Measurements from ENCODE around the gene CDCP1. TPM values are rescaled to one million over a fixed set of nuclear protein-coding genes. Genes with fewer than 3 reads are reported as not detected.

The CDCP1 gene
- total RNA-seq, 1 donor from 2014 or later = under 0.01 TPM

GRCh38 chr3:45139372-45140140, 6.6 kb downstream of the CDCP1 start:
- DNase-seq (ENCODE audit: low read depth in 2 of 2) = no peak

- no peak for DNase-seq (ENCODE audit: low read depth in 2 of 2)
Observed at GRCh38 chr3:45137656-45138181, 8.5 kb downstream of the CDCP1 start.

GRCh38 chr3:45135959-45136358, 10.2 kb downstream of the CDCP1 start:
- no peak for DNase-seq (ENCODE audit: low read depth in 2 of 2)

GRCh38 chr3:45134758-45135521, 11.2 kb downstream of the CDCP1 start:
- no peak for DNase-seq (ENCODE audit: low read depth in 2 of 2)

- no peak for DNase-seq (ENCODE audit: low read depth in 2 of 2)
Observed at GRCh38 chr3:45132568-45133211, 13.5 kb downstream of the CDCP1 start.

GRCh38 chr3:45131201-45131600, 15.0 kb downstream of the CDCP1 start:
- DNase-seq (ENCODE audit: low read depth in 2 of 2) = no peak

- DNase-seq (ENCODE audit: low read depth in 2 of 2) = no peak
Observed at GRCh38 chr3:45130476-45130875, 15.7 kb downstream of the CDCP1 start.

GRCh38 chr3:45128950-45129349, 17.2 kb downstream of the CDCP1 start:
- DNase-seq (ENCODE audit: low read depth in 2 of 2) = no peak

- no peak for DNase-seq (ENCODE audit: low read depth in 2 of 2)
Observed at GRCh38 chr3:45127130-45127822, 18.9 kb downstream of the CDCP1 start.

GRCh38 chr3:45126730-45127129, 19.4 kb downstream of the CDCP1 start:
- DNase-seq (ENCODE audit: low read depth in 2 of 2) = no peak

GRCh38 chr3:45125550-45126026, 20.6 kb downstream of the CDCP1 start:
- DNase-seq (ENCODE audit: low read depth in 2 of 2) = no peak

- DNase-seq (ENCODE audit: low read depth in 2 of 2) = no peak
Observed at GRCh38 chr3:45124956-45125355, 21.2 kb downstream of the CDCP1 start.

GRCh38 chr3:45124352-45124751, 21.8 kb downstream of the CDCP1 start:
- peak; percentile 10 to 88 for DNase-seq (ENCODE audit: low read depth in 2 of 2)

GRCh38 chr3:45123581-45124269, 22.5 kb downstream of the CDCP1 start:
- peak in 1 of 2 donors; percentile 75 for DNase-seq (ENCODE audit: low read depth in 2 of 2)

- peak in 1 of 2 donors; percentile 80 for DNase-seq (ENCODE audit: low read depth in 2 of 2)
Observed at GRCh38 chr3:45123030-45123429, 23.1 kb downstream of the CDCP1 start.

GRCh38 chr3:45120359-45121158, 25.6 kb downstream of the CDCP1 start:
- no peak for DNase-seq (ENCODE audit: low read depth in 2 of 2)

- DNase-seq (ENCODE audit: low read depth in 2 of 2) = no peak
Observed at GRCh38 chr3:45119824-45120358, 26.3 kb downstream of the CDCP1 start.

- no peak for DNase-seq (ENCODE audit: low read depth in 2 of 2)
Observed at GRCh38 chr3:45119376-45119775, 26.8 kb downstream of the CDCP1 start.

GRCh38 chr3:45118615-45119071, 27.5 kb downstream of the CDCP1 start:
- no peak for DNase-seq (ENCODE audit: low read depth in 2 of 2)

Data from lung microvascular endothelial cell (primary cell).